A549 (cell line): ENCODE measurements around the gene HNF1A. TPM values are rescaled to one million over a fixed set of nuclear protein-coding genes. Genes with fewer than 3 reads are reported as not detected.

Experiments used
- ATAC-seq, 2 experiments: fragments of 200-7000 bp in 1 of 2; fragments of >200 bp in 1 of 2; cut with Nextera tagmentation in 1 of 2; cut with Tn5 transposase in 1 of 2; 3 replicates each; pipeline versions ENCODE4 v1.8.0 to v1.9.1; 2018 to 2020; ENCODE audit warnings: mild to moderate bottlenecking in 1 of 2, moderate library complexity in 1 of 2
- CTCF ChIA-PET: fragments of 300-600 bp; sonication (Branson Sonifier 250); formaldehyde crosslinking; extraction: SDS; loops from one replicate; lab custom pipeline; 2021; ENCODE audit warnings: antibody characterized with exemption, inconsistent platforms; lab: Yijun Ruan, JAX
- POLR2A ChIA-PET: fragments of 350-600 bp; formaldehyde crosslinking; extraction: SDS; loops from one replicate; lab custom pipeline; 2021; ENCODE audit warnings: antibody characterized with exemption, inconsistent platforms; lab: Yijun Ruan, JAX
- DNase-seq, 2 experiments: peaks; one replicate each; pipeline versions ENCODE4 v3.0.0 to v3.0.0-alpha.2; 2011 to 2016; ENCODE audit warnings: low read depth in 1 of 2, low spot score in 1 of 2
- FAIRE-seq: peaks from 2 replicates; lab custom pipeline; 2011; peaks lifted over from hg19 to GRCh38; lab: Jason Lieb, UNC
- H3K27ac ChIP-seq, 2 experiments: fragments of >200 bp; sonication (Bioruptor Twin); formaldehyde crosslinking; 3 replicates each; pipeline ENCODE4 v1.5.1; 2016 to 2017
- H3K4me1 ChIP-seq: fragments of >200 bp; sonication (Bioruptor Twin); formaldehyde crosslinking; 3 replicates; pipeline ENCODE4 v1.6.1; 2016
- H3K4me2 ChIP-seq: fragments of >200 bp; sonication (Bioruptor Twin); formaldehyde crosslinking; 3 replicates; pipeline ENCODE4 v1.6.1; 2016
- H3K4me3 ChIP-seq: fragments of >200 bp; sonication (Bioruptor Twin); formaldehyde crosslinking; 3 replicates; pipeline ENCODE4 v1.5.1; 2016
- H3K9me3 ChIP-seq: fragments of >200 bp; sonication (Bioruptor Twin); formaldehyde crosslinking; 3 replicates; pipeline ENCODE4 v1.6.1; 2016
- ATOH8 ChIP-seq: fragments of 250-450 bp; sonication (Bioruptor Pico); IDR thresholded peaks from 2 replicates; pipeline ENCODE4 v1.5.0; 2020; ENCODE audit warnings: low read depth, mild to moderate bottlenecking, moderate library complexity
- CBX2 ChIP-seq: fragments of 200-600 bp; sonication (generic); IDR thresholded peaks from 2 replicates; pipeline ENCODE4 v1.6.1; 2016; ENCODE audit warnings: low read depth, mild to moderate bottlenecking, borderline replicate concordance
- CEBPB ChIP-seq, 2 experiments: fragments of >200 bp in 1 of 2; sonication (Bioruptor Twin) in 1 of 2; formaldehyde crosslinking in 1 of 2; IDR thresholded peaks; 2 replicates each; pipeline ENCODE4 v1.6.1; 2012 to 2016
- E2F6 ChIP-seq: IDR thresholded peaks from 2 replicates; pipeline ENCODE4 v1.6.1; 2012; ENCODE audit warnings: low read depth, borderline replicate concordance
- EHF ChIP-seq: fragments of 250-450 bp; sonication (Bioruptor Pico); IDR thresholded peaks from 2 replicates; pipeline ENCODE4 v1.5.0; 2020; ENCODE audit warnings: mild to moderate bottlenecking
- EP300 ChIP-seq, 2 experiments: fragments of >200 bp; sonication (Bioruptor Twin); formaldehyde crosslinking; IDR thresholded peaks; 2 replicates in 1 of 2; 3 replicates in 1 of 2; pipeline ENCODE4 v1.6.1; 2016 to 2017
- ESRRA ChIP-seq: fragments of 150-350 bp; IDR thresholded peaks from 2 replicates; pipeline ENCODE4 v1.6.1; 2014; ENCODE audit warnings: mild to moderate bottlenecking, low read length, borderline replicate concordance
- FOSB ChIP-seq: fragments of 250-450 bp; sonication (Bioruptor Pico); IDR thresholded peaks from 2 replicates; pipeline ENCODE4 v1.5.0; 2020; ENCODE audit warnings: mild to moderate bottlenecking, moderate library complexity
- FOXS1 ChIP-seq: fragments of 250-450 bp; sonication (Bioruptor Pico); IDR thresholded peaks from 2 replicates; pipeline ENCODE4 v1.5.0; 2020; ENCODE audit warnings: mild to moderate bottlenecking, moderate library complexity
- HES2 ChIP-seq: fragments of >200 bp; sonication (Bioruptor Twin); formaldehyde crosslinking; IDR thresholded peaks from 2 replicates; pipeline ENCODE4 v1.6.1; 2016
- HOXB5 ChIP-seq: fragments of 250-450 bp; sonication (Bioruptor Pico); IDR thresholded peaks from 2 replicates; pipeline ENCODE4 v1.5.0; 2020; ENCODE audit warnings: mild to moderate bottlenecking, moderate library complexity
- JUN ChIP-seq, 2 experiments: fragments of >200 bp; sonication (Bioruptor Twin); formaldehyde crosslinking; IDR thresholded peaks; 2 replicates in 1 of 2; 3 replicates in 1 of 2; pipeline ENCODE4 v1.6.1; 2016 to 2017
- JUNB ChIP-seq: fragments of >200 bp; sonication (Bioruptor Twin); formaldehyde crosslinking; IDR thresholded peaks from 2 replicates; pipeline ENCODE4 v1.6.1; 2016
- KDM1A ChIP-seq: fragments of 200-600 bp; sonication (generic); IDR thresholded peaks from 2 replicates; pipeline ENCODE4 v1.6.1; 2016; ENCODE audit warnings: low read depth, mild to moderate bottlenecking
- MAZ ChIP-seq: fragments of 150-350 bp; IDR thresholded peaks from 2 replicates; pipeline ENCODE4 v1.6.1; 2014; ENCODE audit warnings: antibody characterized with exemption, low read depth, low read length, borderline replicate concordance
- NPAS2 ChIP-seq: fragments of 250-450 bp; sonication (Bioruptor Pico); IDR thresholded peaks from 2 replicates; pipeline ENCODE4 v1.8.0; 2022; ENCODE audit warnings: mild to moderate bottlenecking, moderate library complexity, borderline replicate concordance
- RNF2 ChIP-seq: fragments of 200-600 bp; sonication (generic); IDR thresholded peaks from 2 replicates; pipeline ENCODE4 v1.6.1; 2016; ENCODE audit warnings: low read depth, mild to moderate bottlenecking, antibody characterized with exemption, moderate library complexity, borderline replicate concordance
- ZFP36 ChIP-seq: fragments of 450-650 bp; IDR thresholded peaks from 2 replicates; pipeline ENCODE4 v1.6.1; 2014; ENCODE audit warnings: borderline replicate concordance; ENCODE audit not compliant: partially characterized antibody
- ZNF302 ChIP-seq: fragments of 250-450 bp; sonication (Bioruptor Pico); IDR thresholded peaks from 2 replicates; pipeline ENCODE4 v1.9.0; 2021; ENCODE audit warnings: inconsistent platforms, mild to moderate bottlenecking, moderate library complexity
- WGBS: methylation state at CpG from one replicate; pipeline ENCODE4 v1.1.6; 2017; ENCODE audit errors: missing lambda C conversion rate; 5-methylcytosine and 5-hydroxymethylcytosine counted together
- polyA plus RNA-seq, 4 experiments: library from polyadenylated mRNA; depleted of rRNA in 3 of 4; stranded (reverse); fragments of >200 nt; fragmentation: RNase III in 1 of 4; extraction: RNeasy Plus Mini Kit Qiagen cat#74134 plus additional on column Dnase treatment in 1 of 4; gene quantifications; 2 replicates in 3 of 4; 3 replicates in 1 of 4; pipeline ENCODE4 v1.2.3, GENCODE V29; 2011 to 2017

HNF1A gene
- polyA plus RNA-seq, 2 of the 4 experiments (the other 2 are of a cell fraction): 2.6 to 7.3 TPM

- H3K4me2 ChIP-seq: no peak overlapping the region
- ChIA-PET CTCF (interaction anchor here (3.0 kb wide), 1 partner anchor 21 kb away, joined by 13 read pairs; no protein-coding TSS in a partner anchor), POLR2A (no interaction called here)
- TF ChIP-seq HES2 (no peak), JUN (IDR thresholded peaks at IDR 0.05) (no peak), CBX2 (no peak), JUNB (no peak), ZFP36 (peak; percentile 55)
- H3K4me1 ChIP-seq: no peaks in the 10 kb centered on the region
- no peak overlapping the region for H3K4me3 ChIP-seq
- H3K9me3 ChIP-seq: no peaks in the 10 kb centered on the region
- WGBS: 89% methylated on average over 5 of the region's 5 CpGs
- ATAC-seq (no peak), FAIRE-seq (no peak), DNase-seq (no peak)
- H3K27ac ChIP-seq: no peak overlapping the region
Measured at GRCh38 chr12:120950807-120951206, 27.5 kb upstream of the HNF1A start.

GRCh38 chr12:120955232-120955631 lies 23.1 kb upstream of the HNF1A start:
- ATAC-seq (peak in 1 of 2 experiments; percentile 20; a peak in 3 of 6 replicates), FAIRE-seq (no peak), DNase-seq (no peak)
- Histone ChIP-seq H3K4me3 (no peak overlapping the region), H3K27ac (no peak overlapping the region), H3K4me1 (peaks cover 14% of the 10 kb centered on the region), H3K9me3 (no peaks in the 10 kb centered on the region), H3K4me2 (no peak overlapping the region)
- ChIA-PET CTCF (interaction anchor here (0.6 to 6.5 kb wide), 6 partner anchors 10 to 186 kb away, joined by 3 to 63 read pairs (median 6); no protein-coding TSS in a partner anchor), POLR2A (no interaction called here)
- 79% methylated on average over 4 of the region's 4 CpGs for WGBS
- no peak for TF ChIP-seq E2F6
- TF ChIP-seq FOSB (CRISPR knock-in tag): no peak
- TF ChIP-seq NPAS2 (CRISPR knock-in tag): no peak
- TF ChIP-seq ZNF302: no peak
- TF ChIP-seq CEBPB (IDR thresholded peaks at IDR 0.05): no peak

GRCh38 chr12:120956579-120957300 lies 21.6 kb upstream of the HNF1A start:
- Histone ChIP-seq H3K27ac (no peak overlapping the region), H3K4me1 (peaks cover 28% of the 10 kb centered on the region), H3K4me2 (no peak overlapping the region), H3K9me3 (no peaks in the 10 kb centered on the region), H3K4me3 (no peak overlapping the region)
- DNase-seq: no peak
- ChIA-PET CTCF (interaction anchor here (0.5 to 6.5 kb wide), 4 partner anchors 10 to 308 kb away, joined by 3 to 63 read pairs (median 3); no protein-coding TSS in a partner anchor), POLR2A (no interaction called here)
- 88% methylated on average over 5 of the region's 5 CpGs for WGBS
- FAIRE-seq: no peak
- TF ChIP-seq EHF (CRISPR knock-in tag): no peak
- no peak for TF ChIP-seq HOXB5
- TF ChIP-seq KDM1A: no peak
- no peak for TF ChIP-seq FOXS1 (CRISPR knock-in tag)
- TF ChIP-seq ATOH8 (CRISPR knock-in tag): no peak
- no peak for TF ChIP-seq RNF2
- no peak for TF ChIP-seq MAZ
- TF ChIP-seq ESRRA: no peak
- no peak for TF ChIP-seq EP300 (IDR thresholded peaks at IDR 0.05)
- peak in 1 of 2 experiments; percentile 37; a peak in 1 of 6 replicates for ATAC-seq
